ENCODE results near the gene AK8. TPM values are rescaled to one million over a fixed set of nuclear protein-coding genes. Genes with fewer than 3 reads are reported as not detected.

AK8 gene
- total and polyA plus RNA-seq, 7 donors, result 0.10 TPM; not detected in 6

DNA sequence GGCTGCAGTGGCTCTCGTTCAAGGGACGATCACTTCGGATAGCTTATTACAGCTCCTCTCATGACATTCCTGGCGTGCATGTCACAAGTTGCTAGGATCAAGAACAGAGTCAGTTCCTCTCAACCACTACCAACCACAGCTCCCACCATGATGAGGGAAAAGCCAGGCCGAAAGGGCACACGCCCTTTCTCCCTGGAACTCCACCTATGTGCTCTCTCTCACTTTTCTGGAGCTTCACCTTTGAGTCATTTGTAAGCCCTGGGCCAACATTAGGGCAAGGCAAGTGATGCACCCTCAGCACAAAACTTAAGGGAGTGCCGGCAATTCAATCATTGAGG is 2.2 kb upstream of the AK8 start:
- Histone ChIP-seq H3K36me3 (ENCODE audit: insufficient read depth in 1 of 2, low read depth in 1 of 2) (no peaks in the 10 kb centered on the region), H3K27me3 (ENCODE audit: insufficient read depth in 3 of 3, low read length in 2 of 3) (no peaks in the 10 kb centered on the region), H3K9me3 (no peaks in the 10 kb centered on the region), H3K27ac (no peak overlapping the region), H3K4me1 (no peaks in the 10 kb centered on the region), H3K4me3 (no peak overlapping the region)
- no peak for DNase-seq
- WGBS, 3 donors, result 59 to 64% (median 62%) methylated on average over 7 of the region's 7 CpGs
- TF ChIP-seq, protein P1, sequence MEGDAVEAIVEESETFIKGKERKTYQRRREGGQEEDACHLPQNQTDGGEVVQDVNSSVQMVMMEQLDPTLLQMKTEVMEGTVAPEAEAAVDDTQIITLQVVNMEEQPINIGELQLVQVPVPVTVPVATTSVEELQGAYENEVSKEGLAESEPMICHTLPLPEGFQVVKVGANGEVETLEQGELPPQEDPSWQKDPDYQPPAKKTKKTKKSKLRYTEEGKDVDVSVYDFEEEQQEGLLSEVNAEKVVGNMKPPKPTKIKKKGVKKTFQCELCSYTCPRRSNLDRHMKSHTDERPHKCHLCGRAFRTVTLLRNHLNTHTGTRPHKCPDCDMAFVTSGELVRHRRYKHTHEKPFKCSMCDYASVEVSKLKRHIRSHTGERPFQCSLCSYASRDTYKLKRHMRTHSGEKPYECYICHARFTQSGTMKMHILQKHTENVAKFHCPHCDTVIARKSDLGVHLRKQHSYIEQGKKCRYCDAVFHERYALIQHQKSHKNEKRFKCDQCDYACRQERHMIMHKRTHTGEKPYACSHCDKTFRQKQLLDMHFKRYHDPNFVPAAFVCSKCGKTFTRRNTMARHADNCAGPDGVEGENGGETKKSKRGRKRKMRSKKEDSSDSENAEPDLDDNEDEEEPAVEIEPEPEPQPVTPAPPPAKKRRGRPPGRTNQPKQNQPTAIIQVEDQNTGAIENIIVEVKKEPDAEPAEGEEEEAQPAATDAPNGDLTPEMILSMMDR (IDR thresholded peaks at IDR 0.05), result no peak
- no peak for ATAC-seq
- intact Hi-C loops (cut with DNase I), result no loop called here

DNA sequence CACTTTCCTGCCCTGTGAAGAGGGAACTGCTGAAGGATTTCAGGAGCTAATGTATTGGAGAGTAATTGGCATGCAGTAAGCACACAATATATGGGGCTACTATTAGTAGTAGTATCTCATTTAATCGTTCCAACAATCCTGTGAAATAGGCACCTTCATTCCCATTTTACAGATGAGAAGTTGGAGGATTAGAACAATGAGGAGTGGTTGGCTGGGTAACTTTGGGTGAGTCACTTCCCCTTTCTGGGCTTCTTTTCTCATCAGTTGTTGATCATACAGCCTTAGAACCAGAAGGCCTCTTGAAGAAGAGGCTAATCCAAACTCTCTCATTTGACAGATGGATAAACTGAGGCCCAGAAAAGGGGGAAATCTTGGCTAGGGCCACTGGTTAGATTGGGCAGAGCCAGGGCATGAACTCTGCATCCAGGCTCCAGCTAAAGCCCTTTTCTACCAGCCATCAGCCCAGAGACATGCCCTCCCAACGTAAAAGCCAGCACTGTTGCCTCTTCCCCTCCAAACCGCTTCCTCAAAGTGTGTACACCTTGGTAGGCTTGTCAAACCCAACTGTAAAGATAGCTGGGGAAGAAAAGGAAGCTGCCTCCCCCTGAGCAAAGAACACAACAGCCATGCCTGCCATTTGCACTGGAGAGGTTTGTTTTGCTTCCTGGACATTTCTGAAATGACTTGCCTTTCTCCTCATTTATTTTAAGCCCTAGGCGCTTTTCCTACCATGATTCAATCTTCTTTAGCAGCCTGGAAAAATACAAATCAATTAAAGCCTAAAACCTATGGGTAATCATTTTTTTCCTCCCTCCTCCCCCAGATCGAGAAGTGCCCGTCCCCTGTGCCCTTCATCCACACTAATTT is 1.6 kb upstream of the AK8 start:
- no peaks in the 10 kb centered on the region for H3K4me1 ChIP-seq
- no peaks in the 10 kb centered on the region for H3K27me3 ChIP-seq (ENCODE audit: insufficient read depth in 3 of 3, low read length in 2 of 3)
- no peaks in the 10 kb centered on the region for H3K9me3 ChIP-seq
- DNase-seq, result no peak
- ATAC-seq, result no peak
- H3K36me3 ChIP-seq (ENCODE audit: insufficient read depth in 1 of 2, low read depth in 1 of 2), result no peaks in the 10 kb centered on the region
- no peak overlapping the region for H3K27ac ChIP-seq
- intact Hi-C loops (cut with DNase I), result no loop called here
- H3K4me3 ChIP-seq, result no peak overlapping the region
- TF ChIP-seq, protein P1 (IDR thresholded peaks at IDR 0.05), result no peak
- 77 to 88% (median 81%) methylated on average over 6 of the region's 6 CpGs for WGBS, 3 donors

DNA sequence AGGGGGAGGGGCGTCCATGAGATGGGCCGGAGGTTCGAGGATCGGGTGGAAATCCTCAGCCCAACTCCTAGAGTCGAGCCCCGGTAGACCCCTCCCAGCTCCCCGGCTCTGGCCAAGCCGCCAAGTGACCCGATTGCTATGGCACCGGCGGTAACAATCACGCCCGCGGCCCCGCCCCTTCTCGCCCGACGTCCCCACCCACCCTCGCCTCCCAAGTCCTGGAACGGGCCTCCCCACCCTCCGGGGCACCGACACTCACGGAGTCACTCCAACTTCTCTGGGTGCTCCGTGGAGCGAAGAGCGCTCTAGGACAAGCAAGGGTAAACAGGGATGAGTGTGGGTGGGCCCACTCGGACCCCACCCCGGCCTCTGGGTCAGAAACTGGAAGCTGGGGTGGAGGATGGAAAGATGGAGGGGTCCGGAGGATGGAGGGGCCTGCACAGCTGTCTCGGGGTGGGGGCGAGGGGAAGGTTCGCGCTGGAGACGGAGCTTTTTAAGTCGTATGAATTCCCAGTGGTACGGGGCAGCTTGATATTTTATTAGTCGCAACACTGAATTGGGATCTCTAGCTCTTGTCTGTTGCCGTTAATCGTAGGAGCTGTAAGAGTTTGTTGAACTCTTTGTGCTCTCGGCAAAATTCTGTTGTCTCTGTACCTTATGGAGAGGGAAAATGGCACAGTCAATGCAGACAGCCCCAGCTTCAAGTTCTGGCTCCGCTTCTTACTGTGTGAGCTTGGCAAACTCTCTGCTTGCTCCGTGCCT is 792 bp upstream of the AK8 start, which contains the start of gene SPACA9:
Gene SPACA9 (plus strand): TSS at position 204 of the 762 bp plus-strand sequence. CDS start 5,050 bp downstream, outside the sequence.
- TF ChIP-seq, protein P1 (IDR thresholded peaks at IDR 0.05), result no peak

DNA sequence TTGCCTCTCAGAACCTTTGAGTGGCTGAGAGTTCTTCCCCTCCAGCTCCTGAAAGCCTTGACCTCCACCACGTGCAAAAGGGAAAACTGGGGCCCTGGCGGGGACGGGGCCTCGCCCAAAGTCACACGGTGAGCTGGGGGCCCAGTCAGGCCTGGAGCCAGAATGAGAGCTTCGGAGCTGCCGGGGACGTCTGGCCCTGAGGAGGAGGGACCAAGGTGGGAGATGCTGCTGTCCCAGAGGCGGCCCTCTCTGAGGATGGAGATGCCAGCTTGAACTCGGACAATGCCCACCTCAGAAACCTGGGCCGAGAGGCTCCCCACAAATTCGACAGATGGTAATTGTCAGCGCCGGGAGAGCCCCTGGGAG is 643 bp downstream of the AK8 start:
- Histone ChIP-seq H3K27ac (no peak overlapping the region), H3K4me3 (peak overlapping the region; percentile 74), H3K36me3 (ENCODE audit: insufficient read depth in 1 of 2, low read depth in 1 of 2) (no peaks in the 10 kb centered on the region), H3K4me1 (no peaks in the 10 kb centered on the region), H3K9me3 (no peaks in the 10 kb centered on the region), H3K27me3 (ENCODE audit: insufficient read depth in 3 of 3, low read length in 2 of 3) (peaks cover 0 to 2% (median 0%) of the 10 kb centered on the region in 3 donors)
- intact Hi-C loops (cut with DNase I), result no loop called here
- ATAC-seq (no peak), DNase-seq (no peak)
- 33 to 37% (median 34%) methylated on average over 14 of the region's 14 CpGs for WGBS, 3 donors
- TF ChIP-seq, protein P1 (IDR thresholded peaks at IDR 0.05), result no peak

More for the DNA sequence above, 792 bp upstream of the AK8 start, which contains the start of gene SPACA9:
- Histone ChIP-seq H3K36me3 (ENCODE audit: insufficient read depth in 1 of 2, low read depth in 1 of 2) (no peaks in the 10 kb centered on the region), H3K9me3 (no peaks in the 10 kb centered on the region), H3K4me3 (peak within 1 kb of the TSS; percentile 74), H3K27ac (peak within 1 kb of the TSS; percentile 39), H3K4me1 (no peaks in the 10 kb centered on the region), H3K27me3 (ENCODE audit: insufficient read depth in 3 of 3, low read length in 2 of 3) (no peaks in the 10 kb centered on the region)
- peak; percentile 72 to 80 for DNase-seq
- WGBS, 3 donors, result 9 to 10% (median 10%) methylated on average over 41 to 42 of the region's 42 CpGs
- intact Hi-C loops (cut with DNase I), result no loop called here
- ATAC-seq, result peak; percentile 51 to 75 (median 58)
